Measurements from ENCODE around the gene NSUN2.

NSUN2 gene

GRCh38 chr5:6594066-6594465 lies 38.8 kb downstream of the NSUN2 start:
- Histone ChIP-seq H3K4me3 (ENCODE audit: low read depth, low read length) (no peak overlapping the region), H3K36me3 (peaks cover 29% of the 10 kb centered on the region), H3K9me3 (no peaks in the 10 kb centered on the region), H3K4me1 (no peaks in the 10 kb centered on the region), H3K27me3 (no peaks in the 10 kb centered on the region)
- DNase-seq: no peak
- TF ChIP-seq CTCF (IDR thresholded peaks at IDR 0.05; ENCODE audit: low read depth, low read length): no peak

GRCh38 chr5:6593148-6594016 lies 39.5 kb downstream of the NSUN2 start:
- peaks cover 22% of the 10 kb centered on the region for H3K36me3 ChIP-seq
- H3K4me1 ChIP-seq: no peaks in the 10 kb centered on the region
- no peaks in the 10 kb centered on the region for H3K9me3 ChIP-seq
- H3K27me3 ChIP-seq: no peaks in the 10 kb centered on the region
- DNase-seq: no peak
- no peak overlapping the region for H3K4me3 ChIP-seq (ENCODE audit: low read depth, low read length)
- no peak for TF ChIP-seq CTCF (IDR thresholded peaks at IDR 0.05; ENCODE audit: low read depth, low read length)

- no peaks in the 10 kb centered on the region for H3K4me1 ChIP-seq
- no peaks in the 10 kb centered on the region for H3K9me3 ChIP-seq
- H3K4me3 ChIP-seq (ENCODE audit: low read depth, low read length): no peak overlapping the region
- peaks cover 14% of the 10 kb centered on the region for H3K36me3 ChIP-seq
- TF ChIP-seq CTCF (IDR thresholded peaks at IDR 0.05; ENCODE audit: low read depth, low read length): no peak
- H3K27me3 ChIP-seq: no peaks in the 10 kb centered on the region
- no peak for DNase-seq
These were observed 40.2 kb downstream of the NSUN2 start for GRCh38 chr5:6592601-6593000.

- H3K4me3 ChIP-seq (ENCODE audit: low read depth, low read length): no peak overlapping the region
- H3K4me1 ChIP-seq: no peaks in the 10 kb centered on the region
- H3K9me3 ChIP-seq: no peaks in the 10 kb centered on the region
- DNase-seq: no peak
- H3K36me3 ChIP-seq: peaks cover 8% of the 10 kb centered on the region
- TF ChIP-seq CTCF (IDR thresholded peaks at IDR 0.05; ENCODE audit: low read depth, low read length): no peak
- no peaks in the 10 kb centered on the region for H3K27me3 ChIP-seq
These were observed 41.1 kb downstream of the NSUN2 start for GRCh38 chr5:6591671-6592288.

GRCh38 chr5:6590581-6590980 lies 42.3 kb downstream of the NSUN2 start:
- no peaks in the 10 kb centered on the region for H3K36me3 ChIP-seq
- no peaks in the 10 kb centered on the region for H3K4me1 ChIP-seq
- H3K4me3 ChIP-seq (ENCODE audit: low read depth, low read length): no peak overlapping the region
- no peaks in the 10 kb centered on the region for H3K9me3 ChIP-seq
- no peak for TF ChIP-seq CTCF (IDR thresholded peaks at IDR 0.05; ENCODE audit: low read depth, low read length)
- H3K27me3 ChIP-seq: no peaks in the 10 kb centered on the region
- no peak for DNase-seq

GRCh38 chr5:6587171-6587570 lies 45.7 kb downstream of the NSUN2 start:
- DNase-seq: no peak
- Histone ChIP-seq H3K36me3 (no peaks in the 10 kb centered on the region), H3K27me3 (no peaks in the 10 kb centered on the region), H3K9me3 (no peaks in the 10 kb centered on the region), H3K4me1 (no peaks in the 10 kb centered on the region), H3K4me3 (ENCODE audit: low read depth, low read length) (no peak overlapping the region)
- TF ChIP-seq CTCF (IDR thresholded peaks at IDR 0.05; ENCODE audit: low read depth, low read length): no peak

Data from BE2C (cell line).